GM21576 (cell line): Measurements from ENCODE around the gene KIF27.
"Not testable (repeated sequence)": the region's sequence is repeated elsewhere in the genome, so short reads cannot be mapped to it uniquely, and the experiment has no call there.

Experiments
- ATAC-seq: cut with Tn5 transposase; IDR thresholded peaks from one replicate; pipeline ENCODE4 v1.9.1; 2021; ENCODE audit warnings: mild to moderate bottlenecking, moderate library complexity; ENCODE audit not compliant: unreplicated experiment

The KIF27 gene

GRCh38 chr9:83920927-83921707 is at the start of gene KIF27:
Gene KIF27, minus strand, starts transcription at chr9:83921432. Its CDS starts 5,841 bp downstream, at chr9:83915591.
- ATAC-seq = peak; percentile 95

DNA sequence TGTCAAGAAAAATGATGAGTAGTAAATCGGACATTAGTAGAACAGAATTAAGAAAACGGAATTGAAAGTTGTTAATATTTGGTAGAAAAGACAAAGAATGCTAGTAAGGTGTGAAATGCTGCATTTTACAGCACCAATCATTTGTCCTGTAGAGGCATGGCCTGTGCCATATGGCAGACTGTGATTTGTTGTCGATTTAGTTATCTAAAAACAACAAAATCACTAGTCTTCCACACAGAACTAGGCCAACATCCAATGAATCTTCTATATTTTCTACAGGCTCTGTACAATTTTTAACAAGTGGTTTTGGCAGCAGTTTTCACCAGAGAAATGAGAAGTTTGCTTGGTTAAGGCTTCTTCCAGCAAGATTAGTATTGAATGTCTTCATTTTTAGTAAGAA is 48.4 kb upstream of the KIF27 start:
- ATAC-seq = no peak

- ATAC-seq = no peak
Observed at GRCh38 chr9:83967073-83967472, 45.8 kb upstream of the KIF27 start.

- no peak for ATAC-seq
Observed at GRCh38 chr9:83966209-83966582, 45.0 kb upstream of the KIF27 start.

GRCh38 chr9:83965350-83966208 is 44.3 kb upstream of the KIF27 start:
- ATAC-seq = no peak

DNA sequence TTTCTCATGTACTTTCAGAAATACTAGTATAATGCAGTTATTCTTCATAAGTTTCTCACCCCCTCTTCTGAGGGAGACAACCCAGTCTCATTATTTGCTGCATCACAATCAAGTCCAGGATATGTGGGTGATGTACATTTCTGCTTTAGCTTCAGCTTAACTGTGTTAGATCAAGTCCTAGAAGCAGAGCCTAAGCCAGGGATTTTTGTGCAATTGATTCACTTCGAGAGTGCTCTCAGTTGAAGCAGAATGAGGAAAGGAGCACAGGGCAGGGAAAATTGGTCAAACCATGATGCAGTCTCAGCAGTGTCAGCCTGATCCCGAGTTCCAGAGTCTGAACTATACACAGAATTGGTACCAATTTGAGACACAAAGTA is 43.7 kb upstream of the KIF27 start:
- no peak for ATAC-seq

DNA sequence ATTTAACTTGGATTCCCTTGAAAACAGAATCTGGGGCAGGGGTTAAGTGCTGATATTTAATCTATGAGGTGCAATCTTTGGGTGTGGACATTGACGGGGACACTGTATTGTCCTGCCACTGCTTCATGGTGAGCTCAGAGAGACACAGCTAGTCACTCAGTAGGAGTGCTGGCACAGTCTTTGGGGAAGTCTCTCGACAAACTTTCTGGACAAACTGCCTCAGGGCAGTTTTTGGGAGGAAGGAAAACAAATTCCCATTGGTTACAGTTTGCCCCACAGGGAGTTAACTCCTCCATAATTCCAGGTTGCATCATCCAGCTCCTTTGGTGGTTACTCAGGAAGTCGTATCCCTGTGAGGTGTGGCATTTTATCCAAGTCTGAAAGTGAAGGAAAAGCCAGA is 40.9 kb upstream of the KIF27 start:
- ATAC-seq = no peak

- ATAC-seq = no peak
Observed at GRCh38 chr9:83960991-83961390, 39.8 kb upstream of the KIF27 start.

DNA sequence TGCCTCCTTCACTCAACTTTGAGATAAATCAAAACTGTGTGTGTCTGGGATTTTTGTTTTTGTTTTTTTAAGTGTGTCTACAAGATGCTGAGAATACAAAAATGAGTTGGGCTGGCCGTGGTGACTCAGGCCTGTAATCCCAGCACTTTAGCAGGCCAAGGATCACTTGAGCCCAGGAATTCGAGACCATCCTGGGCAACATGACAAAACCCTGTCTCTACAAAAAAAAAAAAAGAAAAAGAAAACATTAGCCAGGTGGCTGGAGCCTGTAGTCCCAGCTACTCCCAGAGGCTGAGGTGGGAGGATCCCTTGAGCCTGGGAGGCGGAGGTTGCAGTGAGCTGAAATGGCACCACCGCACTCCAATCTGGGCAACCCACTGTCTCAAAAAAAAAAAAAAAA is 37.8 kb upstream of the KIF27 start:
- no peak for ATAC-seq

DNA sequence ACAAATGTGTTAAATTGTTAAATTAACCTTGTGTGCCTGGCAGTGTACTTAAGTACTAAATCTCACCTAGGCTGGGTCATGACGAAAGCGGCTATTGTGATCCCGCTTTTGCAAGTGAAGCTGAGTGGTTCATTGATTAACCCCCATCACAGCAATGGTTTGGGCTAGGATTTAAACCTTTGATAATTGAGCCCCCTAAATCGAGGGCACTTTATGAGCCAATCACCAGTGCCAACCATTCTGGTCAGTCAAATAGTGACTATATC is 35.9 kb upstream of the KIF27 start:
- ATAC-seq = no peak

DNA sequence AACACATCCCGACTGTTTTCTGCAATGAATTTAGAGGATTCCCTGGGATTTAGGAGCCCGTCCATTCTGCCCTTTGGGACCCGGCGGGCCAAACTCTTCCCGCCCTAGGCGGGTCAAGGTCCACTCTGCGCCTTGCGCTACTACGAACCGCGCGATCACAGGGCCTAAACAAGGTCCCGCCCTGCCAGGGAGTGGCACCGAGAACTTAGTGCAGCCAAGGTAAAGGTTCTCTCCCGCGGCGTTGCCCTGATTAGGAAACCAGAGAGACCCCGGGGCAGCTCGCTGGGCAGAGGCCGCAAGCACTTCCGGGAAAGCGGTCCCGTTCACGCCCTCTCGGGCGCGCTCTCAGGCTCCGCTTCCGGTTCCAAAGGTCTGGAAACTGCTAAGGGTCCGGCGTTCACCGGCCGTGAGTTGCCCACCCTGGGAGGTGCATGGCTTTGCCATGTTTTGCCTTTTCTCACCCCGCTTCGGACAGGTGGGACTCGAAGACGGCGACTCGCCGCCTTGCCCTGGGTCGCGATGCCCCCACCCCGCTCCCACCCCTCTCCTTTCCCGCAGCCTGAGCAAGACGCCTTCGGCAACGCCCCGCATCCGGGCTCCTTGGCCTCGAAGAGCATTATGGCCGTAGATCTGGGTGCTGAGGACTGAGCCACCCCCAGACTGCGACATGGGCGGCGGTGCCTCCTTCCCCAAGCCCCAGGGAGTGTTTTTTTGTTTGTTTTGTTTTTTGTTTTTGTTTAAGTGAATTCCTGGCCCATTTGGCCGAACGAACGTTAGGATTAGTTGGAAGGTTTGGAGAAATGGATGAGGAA is 35.4 kb upstream of the KIF27 start:
- peak; percentile 75 for ATAC-seq

DNA sequence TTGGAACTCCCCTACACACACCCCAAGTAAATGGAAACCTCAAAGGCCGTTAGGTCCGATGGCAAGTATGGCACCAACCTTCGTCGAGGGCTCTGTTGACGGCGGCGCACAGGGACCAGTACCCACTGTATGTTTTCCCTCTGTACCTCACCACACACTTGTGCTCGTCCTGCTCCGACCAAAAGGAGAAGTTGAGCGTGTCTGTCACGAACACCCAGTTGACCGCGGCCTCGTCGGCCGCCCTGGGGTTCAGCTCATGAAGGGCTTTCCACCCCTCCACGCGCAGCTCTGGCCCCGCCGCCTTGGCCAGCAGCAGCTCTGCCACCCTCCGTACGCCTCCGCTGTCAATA is 34.8 kb upstream of the KIF27 start:
- peak; percentile 50 for ATAC-seq

GRCh38 chr9:83948096-83948495 is 26.9 kb upstream of the KIF27 start:
- ATAC-seq = not testable (repeated sequence)

- no peak for ATAC-seq
Observed at GRCh38 chr9:83940590-83941303, 19.5 kb upstream of the KIF27 start.

- peak; percentile 75 for ATAC-seq
Observed at GRCh38 chr9:83937861-83938455, 16.7 kb upstream of the KIF27 start.

DNA sequence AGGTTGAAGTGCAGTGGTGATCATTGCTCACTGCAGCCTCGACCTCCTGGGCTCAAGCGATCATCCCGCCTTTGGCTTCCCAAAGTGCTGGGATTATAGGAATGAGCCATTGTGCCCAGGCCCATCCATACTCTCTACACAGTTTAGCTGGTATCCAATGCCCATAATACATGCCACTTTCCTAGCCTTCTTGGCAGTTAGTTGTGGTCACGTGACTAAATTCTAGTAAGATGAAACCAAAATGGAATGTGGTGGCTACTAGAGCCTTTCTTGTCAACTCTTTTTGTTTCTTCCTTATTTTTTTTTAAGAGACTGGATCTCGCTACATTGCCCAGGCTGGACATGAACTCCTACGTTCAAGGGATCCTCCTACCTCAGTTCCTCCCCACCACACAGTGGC is 15.3 kb upstream of the KIF27 start:
- ATAC-seq = no peak

DNA sequence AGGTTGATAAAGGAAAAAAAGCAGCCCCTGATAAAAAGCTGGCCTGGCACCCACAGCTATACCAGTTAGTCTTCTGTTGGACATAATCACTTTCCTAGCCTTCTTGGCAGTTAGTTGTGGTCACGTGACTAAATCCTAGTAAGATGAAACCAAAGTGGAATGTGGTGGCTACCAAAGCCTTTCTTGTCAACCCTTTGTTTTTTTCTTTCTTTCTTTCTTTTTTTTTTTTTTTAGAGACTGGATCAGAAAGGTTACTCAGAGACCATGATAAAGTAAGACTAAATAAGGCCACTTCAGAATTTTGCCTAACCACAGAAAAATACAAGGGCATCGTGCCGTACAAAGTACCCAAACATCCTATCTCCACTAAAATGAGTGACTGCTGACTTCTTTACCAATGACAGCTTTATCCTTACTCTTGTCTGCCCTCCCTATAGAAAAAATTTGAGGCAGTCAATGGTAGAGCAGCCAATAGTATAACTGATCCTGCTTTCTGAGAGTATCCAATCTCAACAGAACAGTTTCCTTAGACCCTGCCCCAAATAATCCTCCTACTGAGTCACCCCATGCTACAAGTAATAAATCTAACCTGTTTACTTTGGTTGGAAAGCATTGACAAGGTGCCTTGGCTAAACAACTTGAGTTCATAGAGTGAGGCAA is 14.2 kb upstream of the KIF27 start:
- ATAC-seq = no peak

GRCh38 chr9:83934569-83935275 is 13.5 kb upstream of the KIF27 start:
- ATAC-seq = no peak

- no peak for ATAC-seq
Observed at GRCh38 chr9:83933790-83934189, 12.6 kb upstream of the KIF27 start.

DNA sequence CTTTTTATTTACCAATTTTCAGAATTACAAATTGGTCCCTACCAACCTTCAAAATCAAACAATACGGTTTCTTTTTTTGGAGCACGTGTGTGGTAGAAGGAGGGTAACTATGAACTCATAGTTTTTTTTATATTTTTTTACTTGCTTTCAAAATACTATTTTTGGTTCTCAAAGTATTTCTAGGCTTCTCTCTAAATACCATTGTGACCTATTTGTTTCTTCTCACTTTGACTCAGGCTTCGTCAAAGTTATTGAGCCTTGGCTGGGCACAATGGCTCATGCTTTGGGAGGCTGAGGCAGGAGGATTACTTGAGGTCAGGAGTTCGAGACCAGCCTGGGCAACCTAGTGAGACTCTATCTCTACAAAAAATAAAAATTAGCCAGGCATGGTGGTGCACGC is 11.6 kb upstream of the KIF27 start:
- ATAC-seq = no peak
